Left lobe of liver (tissue), 2 donors: ENCODE measurements around the gene PRCD. TPM values are rescaled to one million over a fixed set of nuclear protein-coding genes. Genes with fewer than 3 reads are reported as not detected.
A peak's percentile ranks its signal among the peaks of the same experiment; 100 is the strongest.

Experiments
- ATAC-seq: fragments of 200-7000 bp; cut with Tn5 transposase; one replicate; pipeline ENCODE4 v1.9.1; 2020; ENCODE audit warnings: mild to moderate bottlenecking, moderate library complexity
- DNase-seq: peaks from one replicate; pipeline ENCODE4 v3.0.0-alpha.2; 2020; ENCODE audit warnings: low spot score
- total RNA-seq: library from RNA; stranded (reverse); gene quantifications from one replicate; pipeline ENCODE4 v1.2.1, GENCODE V29; 2021
- donor health status: DM: no; HTN: no; CAD: no; lungs with moderate emphysema.
- donor health status: DM: no; HTN: yes; CAD: no.

Gene PRCD
- 0.15 TPM for total RNA-seq

GRCh38 chr17:76539631-76540271, at the start of gene PRCD:
Gene PRCD, plus strand, starts transcription at chr17:76540044. Its CDS starts 98 bp downstream, at chr17:76540142.
- ATAC-seq: no peak
- DNase-seq: no peak

GRCh38 chr17:76490112-76490710, 49.6 kb upstream of the PRCD start:
- ATAC-seq: no peak
- no peak for DNase-seq

- DNase-seq: no peak
- peak; percentile 30 for ATAC-seq
These were observed 48.3 kb upstream of the PRCD start for GRCh38 chr17:76491271-76492122.

GRCh38 chr17:76492123-76492988, 47.5 kb upstream of the PRCD start:
- peak; percentile 30 for ATAC-seq
- DNase-seq: no peak

GRCh38 chr17:76492989-76493501, 46.8 kb upstream of the PRCD start:
- ATAC-seq (peak; percentile 28), DNase-seq (no peak)

GRCh38 chr17:76493505-76494167, 46.2 kb upstream of the PRCD start:
- DNase-seq: no peak

GRCh38 chr17:76495663-76496400, 44.0 kb upstream of the PRCD start:
- DNase-seq (no peak), ATAC-seq (no peak)

More at GRCh38 chr17:76493505-76494167, 46.2 kb upstream of the PRCD start:
- no peak for ATAC-seq

GRCh38 chr17:76496464-76496863, 43.4 kb upstream of the PRCD start:
- ATAC-seq: no peak
- no peak for DNase-seq

- no peak for ATAC-seq
- no peak for DNase-seq
These were observed 42.2 kb upstream of the PRCD start for GRCh38 chr17:76497699-76497978.

GRCh38 chr17:76497979-76498875, 41.6 kb upstream of the PRCD start:
- ATAC-seq: peak; percentile 73
- peak; percentile 80 for DNase-seq

GRCh38 chr17:76498876-76499251, 41.0 kb upstream of the PRCD start:
- no peak for DNase-seq
- ATAC-seq: no peak

- DNase-seq (no peak), ATAC-seq (no peak)
These were observed 40.6 kb upstream of the PRCD start for GRCh38 chr17:76499267-76499667.

- ATAC-seq: no peak
- DNase-seq: no peak
These were observed 39.6 kb upstream of the PRCD start for GRCh38 chr17:76500074-76500746.

GRCh38 chr17:76500747-76501017, 39.2 kb upstream of the PRCD start:
- ATAC-seq (no peak), DNase-seq (no peak)

- ATAC-seq (peak; percentile 93), DNase-seq (peak; percentile 96)
These were observed 38.6 kb upstream of the PRCD start, which contains the start of gene RHBDF2 for GRCh38 chr17:76501018-76501826. Gene RHBDF2, minus strand, starts transcription at chr17:76501423. Its CDS starts 19,899 bp downstream, at chr17:76481524.

GRCh38 chr17:76501827-76502307, 38.0 kb upstream of the PRCD start:
- ATAC-seq (no peak), DNase-seq (no peak)
